BE2C (cell line): ENCODE results near the gene VNN1.

Source experiments
- DNase-seq: peaks from one replicate; pipeline ENCODE4 v3.0.0-alpha.2; 2020
- H3K27me3 ChIP-seq: fragments of 250-450 bp; sonication (Bioruptor Pico); 2 replicates; pipeline ENCODE4 v1.5.1; 2020; ENCODE audit warnings: mild to moderate bottlenecking
- H3K36me3 ChIP-seq: fragments of 250-450 bp; sonication (Bioruptor Pico); 2 replicates; pipeline ENCODE4 v1.5.1; 2020; ENCODE audit warnings: mild to moderate bottlenecking
- H3K4me1 ChIP-seq: fragments of 250-450 bp; sonication (Bioruptor Pico); 2 replicates; pipeline ENCODE4 v1.5.1; 2020
- H3K4me3 ChIP-seq: 2 replicates; pipeline ENCODE4 v1.5.1; 2011; ENCODE audit warnings: low read depth, low read length
- H3K9me3 ChIP-seq: fragments of 250-450 bp; sonication (Bioruptor Pico); 2 replicates; pipeline ENCODE4 v1.5.1; 2020
- TF ChIP-seq, protein P1 (sequence below): IDR thresholded peaks from 2 replicates; pipeline ENCODE4 v1.5.1; 2012; ENCODE audit warnings: mild to moderate bottlenecking, low read depth, low read length

VNN1 gene

DNA sequence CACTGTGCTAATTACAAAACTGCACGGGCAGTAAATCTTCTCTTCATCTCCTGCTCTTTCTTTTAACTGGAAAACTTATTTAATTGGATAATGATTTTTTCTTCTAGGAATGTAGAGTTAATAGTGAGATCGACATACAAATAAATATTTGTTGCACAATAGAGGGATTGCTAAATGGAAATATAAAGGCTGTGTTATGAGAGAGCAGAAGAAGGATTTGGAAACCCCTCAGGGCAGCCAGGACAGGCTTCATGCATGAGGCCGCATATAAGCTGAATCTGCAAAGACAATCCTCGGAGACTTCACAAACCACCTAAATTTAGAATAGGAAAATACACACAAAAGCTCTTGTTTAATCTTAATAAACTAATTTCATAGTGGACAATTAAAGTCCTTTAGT lies 51.9 kb downstream of the VNN1 start:
- Histone ChIP-seq H3K4me1 (no peaks in the 10 kb centered on the region), H3K4me3 (no peak overlapping the region), H3K36me3 (no peaks in the 10 kb centered on the region), H3K9me3 (no peaks in the 10 kb centered on the region), H3K27me3 (peaks cover 9% of the 10 kb centered on the region)
- TF ChIP-seq, protein P1, sequence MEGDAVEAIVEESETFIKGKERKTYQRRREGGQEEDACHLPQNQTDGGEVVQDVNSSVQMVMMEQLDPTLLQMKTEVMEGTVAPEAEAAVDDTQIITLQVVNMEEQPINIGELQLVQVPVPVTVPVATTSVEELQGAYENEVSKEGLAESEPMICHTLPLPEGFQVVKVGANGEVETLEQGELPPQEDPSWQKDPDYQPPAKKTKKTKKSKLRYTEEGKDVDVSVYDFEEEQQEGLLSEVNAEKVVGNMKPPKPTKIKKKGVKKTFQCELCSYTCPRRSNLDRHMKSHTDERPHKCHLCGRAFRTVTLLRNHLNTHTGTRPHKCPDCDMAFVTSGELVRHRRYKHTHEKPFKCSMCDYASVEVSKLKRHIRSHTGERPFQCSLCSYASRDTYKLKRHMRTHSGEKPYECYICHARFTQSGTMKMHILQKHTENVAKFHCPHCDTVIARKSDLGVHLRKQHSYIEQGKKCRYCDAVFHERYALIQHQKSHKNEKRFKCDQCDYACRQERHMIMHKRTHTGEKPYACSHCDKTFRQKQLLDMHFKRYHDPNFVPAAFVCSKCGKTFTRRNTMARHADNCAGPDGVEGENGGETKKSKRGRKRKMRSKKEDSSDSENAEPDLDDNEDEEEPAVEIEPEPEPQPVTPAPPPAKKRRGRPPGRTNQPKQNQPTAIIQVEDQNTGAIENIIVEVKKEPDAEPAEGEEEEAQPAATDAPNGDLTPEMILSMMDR, result no peak
- DNase-seq, result no peak

DNA sequence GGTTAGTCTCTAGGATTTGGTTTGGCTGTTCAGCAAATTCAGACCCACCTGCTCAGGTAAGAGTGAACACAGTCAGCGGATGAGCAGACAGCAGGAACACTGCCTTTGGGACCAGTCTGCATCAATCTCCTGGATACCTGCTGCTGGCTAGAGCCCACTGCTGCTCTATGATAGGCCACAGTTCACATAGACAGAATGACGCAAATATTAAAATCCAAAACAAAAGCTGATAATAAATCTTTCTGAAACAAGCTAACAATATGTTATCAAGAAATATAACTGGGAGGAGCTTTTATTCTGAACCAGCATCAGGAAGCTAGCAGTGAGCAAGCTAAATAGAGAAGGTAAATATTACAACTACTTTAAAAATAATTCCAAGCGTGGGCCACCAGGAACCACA lies 54.8 kb downstream of the VNN1 start, which contains the start of gene TAAR1:
Gene TAAR1 (minus strand): TSS at position 101 of the 400 bp plus-strand sequence. CDS start 13,179 bp downstream, outside the sequence.
- peaks cover 15% of the 10 kb centered on the region for H3K27me3 ChIP-seq
- H3K4me1 ChIP-seq, result no peaks in the 10 kb centered on the region
- TF ChIP-seq, protein P1, result no peak
- H3K9me3 ChIP-seq, result no peaks in the 10 kb centered on the region
- no peaks in the 10 kb centered on the region for H3K36me3 ChIP-seq
- no peak for DNase-seq
- no peak within 1 kb of the TSS for H3K4me3 ChIP-seq

DNA sequence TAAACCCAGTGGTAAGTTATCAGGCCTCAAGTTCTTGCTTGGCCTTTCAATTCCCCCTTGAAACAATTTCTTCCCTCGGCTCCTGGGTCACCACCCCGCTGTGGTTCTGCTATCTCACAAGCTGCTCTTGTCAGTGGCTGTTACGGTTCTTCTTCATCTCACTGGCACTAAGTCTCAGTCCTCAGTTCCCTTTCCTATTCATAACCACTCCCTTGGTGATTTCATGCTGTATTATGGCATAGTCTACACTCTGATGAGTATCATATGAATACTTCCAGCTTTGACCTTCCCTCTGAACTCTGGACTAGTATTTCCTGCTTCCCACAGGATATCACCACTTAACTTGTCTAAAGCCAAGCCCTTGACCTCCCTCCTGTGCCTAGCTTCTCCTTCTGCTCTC lies 62.8 kb downstream of the VNN1 start:
- Histone ChIP-seq H3K9me3 (no peaks in the 10 kb centered on the region; the same call in 1 of the 2 replicates), H3K27me3 (peaks cover 11% of the 10 kb centered on the region), H3K4me1 (no peaks in the 10 kb centered on the region), H3K4me3 (no peak overlapping the region), H3K36me3 (no peaks in the 10 kb centered on the region)
- TF ChIP-seq, protein P1, result no peak
- DNase-seq, result no peak

DNA sequence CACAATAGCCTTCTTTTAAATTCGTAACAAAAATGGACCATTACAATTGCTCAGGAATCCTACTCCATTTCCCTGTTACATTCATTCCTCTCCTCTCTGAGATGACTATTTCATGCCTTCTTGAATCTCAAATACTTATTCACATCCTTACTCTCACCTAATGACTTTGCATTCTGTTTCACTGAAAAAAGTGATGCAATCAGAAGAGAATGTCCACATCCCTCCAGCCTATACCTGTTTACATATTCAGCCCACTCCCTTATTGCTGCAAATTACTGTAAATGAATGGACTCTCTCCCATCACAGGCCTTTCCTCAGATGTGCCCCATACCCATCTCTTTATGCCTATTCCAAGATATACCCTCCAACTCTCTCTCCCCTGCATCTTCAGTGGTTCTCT lies 63.4 kb downstream of the VNN1 start:
- no peaks in the 10 kb centered on the region; the same call in 1 of the 2 replicates for H3K9me3 ChIP-seq
- H3K4me3 ChIP-seq, result no peak overlapping the region
- TF ChIP-seq, protein P1, result no peak
- no peaks in the 10 kb centered on the region for H3K36me3 ChIP-seq
- no peak for DNase-seq
- peaks cover 11% of the 10 kb centered on the region for H3K27me3 ChIP-seq
- no peaks in the 10 kb centered on the region for H3K4me1 ChIP-seq

DNA sequence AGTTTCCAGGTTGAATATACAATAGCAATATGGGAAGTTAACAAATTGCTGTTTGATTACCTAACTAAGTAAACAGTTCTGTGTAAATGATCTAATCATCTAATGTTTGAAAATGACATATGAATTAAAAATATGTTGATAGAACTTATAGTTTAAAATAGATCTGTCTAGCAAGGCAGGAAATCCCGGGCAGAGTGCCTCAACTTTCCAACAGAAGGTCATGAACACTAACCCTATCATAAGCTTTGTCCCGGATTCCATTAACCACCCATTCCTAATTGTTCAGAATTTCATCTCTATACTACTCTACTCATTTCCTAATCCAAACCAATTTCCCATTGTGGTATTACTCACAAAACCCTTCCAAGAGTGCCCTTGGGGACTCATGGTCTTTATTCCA lies 65.0 kb downstream of the VNN1 start:
- no peak for DNase-seq
- no peak overlapping the region for H3K4me3 ChIP-seq
- peaks cover 4% of the 10 kb centered on the region; the same call in 1 of the 2 replicates for H3K27me3 ChIP-seq
- H3K9me3 ChIP-seq, result no peaks in the 10 kb centered on the region; the same call in 1 of the 2 replicates
- TF ChIP-seq, protein P1, result no peak
- H3K36me3 ChIP-seq, result no peaks in the 10 kb centered on the region
- H3K4me1 ChIP-seq, result no peaks in the 10 kb centered on the region

DNA sequence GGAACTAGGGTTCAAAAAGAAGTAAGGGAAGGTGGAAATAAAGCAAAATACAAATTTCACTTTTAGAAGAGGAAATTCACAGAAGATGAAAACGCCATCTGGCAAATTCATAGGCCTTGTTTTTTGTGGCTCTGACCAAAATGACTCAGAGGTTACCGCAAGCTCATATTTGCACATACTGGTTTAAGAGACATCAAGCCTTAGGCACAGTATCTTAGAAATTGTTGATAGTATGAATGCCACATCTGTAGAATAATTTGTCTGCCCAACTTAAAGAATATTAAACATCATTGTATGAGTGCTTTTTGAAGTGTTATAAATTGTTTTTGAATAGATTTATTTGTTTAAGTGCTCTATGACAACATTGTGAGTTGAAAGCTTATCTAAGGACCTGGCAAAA lies 65.5 kb downstream of the VNN1 start:
- DNase-seq, result no peak
- H3K9me3 ChIP-seq, result no peaks in the 10 kb centered on the region; the same call in 1 of the 2 replicates
- H3K4me1 ChIP-seq, result no peaks in the 10 kb centered on the region
- H3K4me3 ChIP-seq, result no peak overlapping the region
- TF ChIP-seq, protein P1, result no peak
- H3K27me3 ChIP-seq, result peaks cover 3% of the 10 kb centered on the region; the same call in 1 of the 2 replicates
- H3K36me3 ChIP-seq, result no peaks in the 10 kb centered on the region
